Smooth muscle cell (in vitro differentiated cells): ENCODE results near the gene PTPRM. TPM values are rescaled to one million over a fixed set of nuclear protein-coding genes. Genes with fewer than 3 reads are reported as not detected.
A peak's percentile ranks its signal among the peaks of the same experiment; 100 is the strongest.

Experiments used
- DNase-seq: peaks from one replicate; lab custom pipeline; 2025; ENCODE audit not compliant: unreplicated experiment; lab: John Stamatoyannopoulos, UW
- H2AFZ ChIP-seq: fragments of 200-600 bp; sonication (generic); 2 replicates; pipeline ENCODE4 v1.6.0; 2016; ENCODE audit warnings: antibody characterized with exemption, low read depth, mild to moderate bottlenecking
- H3F3A ChIP-seq: fragments of 200-600 bp; sonication (generic); 2 replicates; pipeline ENCODE4 v1.6.0; 2017; ENCODE audit warnings: antibody characterized with exemption, low read depth
- H3K27ac ChIP-seq: fragments of 200-600 bp; sonication (generic); 2 replicates; pipeline ENCODE4 v1.5.1; 2016; ENCODE audit warnings: low read depth, mild to moderate bottlenecking
- H3K27me3 ChIP-seq: fragments of 200-600 bp; sonication (generic); 2 replicates; pipeline ENCODE4 v1.6.1; 2016; ENCODE audit warnings: low read depth, mild to moderate bottlenecking
- H3K36me3 ChIP-seq: fragments of 200-600 bp; sonication (generic); 2 replicates; pipeline ENCODE4 v1.5.1; 2016; ENCODE audit warnings: low read depth
- H3K4me1 ChIP-seq: fragments of 200-600 bp; sonication (generic); 2 replicates; pipeline ENCODE4 v1.5.1; 2016; ENCODE audit warnings: low read depth
- H3K4me2 ChIP-seq: fragments of 200-600 bp; sonication (generic); 2 replicates; pipeline ENCODE4 v1.6.0; 2016; ENCODE audit warnings: mild to moderate bottlenecking
- H3K4me3 ChIP-seq: fragments of 200-600 bp; sonication (generic); 2 replicates; pipeline ENCODE4 v1.5.1; 2016; ENCODE audit warnings: mild to moderate bottlenecking
- H3K79me2 ChIP-seq: fragments of 200-600 bp; sonication (generic); 2 replicates; pipeline ENCODE4 v1.6.0; 2016; ENCODE audit warnings: low read depth, mild to moderate bottlenecking
- H3K9ac ChIP-seq: fragments of 200-600 bp; sonication (generic); 2 replicates; pipeline ENCODE4 v1.6.0; 2016; ENCODE audit warnings: low read depth
- H3K9me3 ChIP-seq: fragments of 200-600 bp; sonication (generic); replicated peaks from 2 replicates; pipeline ENCODE4 v1.5.1; 2016; ENCODE audit warnings: low read depth
- H4K20me1 ChIP-seq: fragments of 200-600 bp; sonication (generic); 2 replicates; pipeline ENCODE4 v1.6.0; 2016; ENCODE audit warnings: low read depth
- WGBS: methylation state at CpG from one replicate; pipeline ENCODE4 v1.1.7; 2016; ENCODE audit warnings: low lambda C conversion rate; 5-methylcytosine and 5-hydroxymethylcytosine counted together
- polyA plus RNA-seq: library from polyadenylated mRNA; unstranded; fragments of >200 nt; fragmentation: Nextera tagmentation; extraction: Ambion mirVana; gene quantifications from 2 replicates; pipeline ENCODE4 v1.2.1, GENCODE V29; 2016
- total RNA-seq: library from RNA; depleted of rRNA; stranded (reverse); fragments of >200 nt; gene quantifications from 2 replicates; pipeline ENCODE4 v1.2.3, GENCODE V29; 2014
- TF ChIP-seq, protein P1 (sequence below): fragments of 200-600 bp; sonication (generic); IDR thresholded peaks from 2 replicates; pipeline ENCODE4 v1.5.1; 2017; ENCODE audit warnings: borderline replicate concordance, mild to moderate bottlenecking, antibody characterized with exemption; ENCODE audit not compliant: insufficient read depth, poor library complexity, severe bottlenecking

The PTPRM gene
- total and polyA plus RNA-seq, 2 experiments from 2014 or later, result 57.5 to 115 TPM

DNA sequence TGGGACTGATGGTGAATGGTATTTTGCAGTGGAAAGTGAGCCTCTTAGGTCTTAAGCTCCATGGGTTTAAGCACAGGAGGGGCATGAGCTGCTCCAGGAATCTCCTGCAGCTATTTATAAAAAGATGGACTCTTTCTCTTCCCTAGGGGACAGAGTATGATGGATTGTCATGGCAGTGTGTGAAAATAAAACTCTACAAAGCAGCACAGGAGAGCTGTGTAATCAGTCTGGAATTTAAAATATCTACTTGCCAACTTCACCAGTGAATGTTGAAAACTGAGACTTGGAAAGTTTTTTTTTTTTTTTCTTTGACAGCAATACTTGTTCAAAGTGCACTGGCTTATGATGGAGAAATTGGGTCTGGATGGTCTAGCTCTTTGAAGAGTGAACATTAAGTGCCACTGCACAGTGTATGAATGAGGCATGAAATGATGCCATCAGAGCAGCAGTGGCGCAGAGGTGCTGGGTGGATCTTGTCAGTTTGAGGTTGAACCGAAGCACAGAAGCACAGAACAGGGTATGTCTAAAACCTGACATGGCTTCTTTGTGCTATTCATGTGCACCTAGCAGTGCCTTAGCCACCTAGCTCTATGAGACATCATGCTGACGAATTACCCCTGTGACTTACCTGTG is 245.4 kb downstream of the PTPRM start:
- DNase-seq, result no peak
- no peaks in the 10 kb centered on the region for H3K4me1 ChIP-seq
- no peaks in the 10 kb centered on the region for H3K9me3 ChIP-seq
- H3K27me3 ChIP-seq, result no peaks in the 10 kb centered on the region
- WGBS, result 99% methylated on average over 3 of the region's 3 CpGs
- no peak overlapping the region for H3K4me3 ChIP-seq
- TF ChIP-seq, protein P1, sequence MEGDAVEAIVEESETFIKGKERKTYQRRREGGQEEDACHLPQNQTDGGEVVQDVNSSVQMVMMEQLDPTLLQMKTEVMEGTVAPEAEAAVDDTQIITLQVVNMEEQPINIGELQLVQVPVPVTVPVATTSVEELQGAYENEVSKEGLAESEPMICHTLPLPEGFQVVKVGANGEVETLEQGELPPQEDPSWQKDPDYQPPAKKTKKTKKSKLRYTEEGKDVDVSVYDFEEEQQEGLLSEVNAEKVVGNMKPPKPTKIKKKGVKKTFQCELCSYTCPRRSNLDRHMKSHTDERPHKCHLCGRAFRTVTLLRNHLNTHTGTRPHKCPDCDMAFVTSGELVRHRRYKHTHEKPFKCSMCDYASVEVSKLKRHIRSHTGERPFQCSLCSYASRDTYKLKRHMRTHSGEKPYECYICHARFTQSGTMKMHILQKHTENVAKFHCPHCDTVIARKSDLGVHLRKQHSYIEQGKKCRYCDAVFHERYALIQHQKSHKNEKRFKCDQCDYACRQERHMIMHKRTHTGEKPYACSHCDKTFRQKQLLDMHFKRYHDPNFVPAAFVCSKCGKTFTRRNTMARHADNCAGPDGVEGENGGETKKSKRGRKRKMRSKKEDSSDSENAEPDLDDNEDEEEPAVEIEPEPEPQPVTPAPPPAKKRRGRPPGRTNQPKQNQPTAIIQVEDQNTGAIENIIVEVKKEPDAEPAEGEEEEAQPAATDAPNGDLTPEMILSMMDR, result no peak
- peak overlapping the region; percentile 42 for H3K4me2 ChIP-seq
- no peak overlapping the region for H3K9ac ChIP-seq
- peaks cover 40% of the 10 kb centered on the region for H4K20me1 ChIP-seq
- no peaks in the 10 kb centered on the region for H3F3A ChIP-seq
- H3K79me2 ChIP-seq, result peaks cover 53% of the 10 kb centered on the region
- H3K36me3 ChIP-seq, result peaks cover 9% of the 10 kb centered on the region
- no peak overlapping the region for H2AFZ ChIP-seq
- peak overlapping the region; percentile 54 for H3K27ac ChIP-seq

DNA sequence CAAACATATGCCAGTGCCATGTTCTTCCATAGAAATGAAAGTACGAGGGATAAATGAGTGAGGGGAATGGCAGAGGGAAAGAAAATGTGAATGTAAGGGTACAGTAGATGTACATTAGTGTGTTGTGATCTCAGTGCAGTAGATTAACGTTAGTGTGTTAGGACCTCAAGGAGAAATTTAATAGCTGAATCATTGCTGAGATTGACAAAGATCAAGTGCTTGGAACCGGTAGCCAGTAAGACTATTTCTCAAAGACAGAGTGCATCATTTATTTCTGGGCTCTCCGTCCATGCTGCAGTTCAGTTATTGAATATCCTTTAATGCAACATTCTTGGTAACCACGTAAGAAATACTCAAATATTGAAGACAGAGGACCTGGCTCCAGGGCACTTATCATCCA is 246.0 kb downstream of the PTPRM start:
- TF ChIP-seq, protein P1, result no peak
- Histone ChIP-seq H4K20me1 (peaks cover 40% of the 10 kb centered on the region), H3K79me2 (peaks cover 53% of the 10 kb centered on the region), H3K4me3 (no peak overlapping the region), H3K4me2 (no peak overlapping the region), H2AFZ (no peak overlapping the region), H3K27me3 (no peaks in the 10 kb centered on the region), H3K9ac (no peak overlapping the region), H3K9me3 (no peaks in the 10 kb centered on the region), H3F3A (no peaks in the 10 kb centered on the region), H3K4me1 (no peaks in the 10 kb centered on the region), H3K27ac (no peak overlapping the region), H3K36me3 (peaks cover 9% of the 10 kb centered on the region)
- WGBS, result 97% methylated on average over 5 of the region's 5 CpGs
- DNase-seq, result no peak

DNA sequence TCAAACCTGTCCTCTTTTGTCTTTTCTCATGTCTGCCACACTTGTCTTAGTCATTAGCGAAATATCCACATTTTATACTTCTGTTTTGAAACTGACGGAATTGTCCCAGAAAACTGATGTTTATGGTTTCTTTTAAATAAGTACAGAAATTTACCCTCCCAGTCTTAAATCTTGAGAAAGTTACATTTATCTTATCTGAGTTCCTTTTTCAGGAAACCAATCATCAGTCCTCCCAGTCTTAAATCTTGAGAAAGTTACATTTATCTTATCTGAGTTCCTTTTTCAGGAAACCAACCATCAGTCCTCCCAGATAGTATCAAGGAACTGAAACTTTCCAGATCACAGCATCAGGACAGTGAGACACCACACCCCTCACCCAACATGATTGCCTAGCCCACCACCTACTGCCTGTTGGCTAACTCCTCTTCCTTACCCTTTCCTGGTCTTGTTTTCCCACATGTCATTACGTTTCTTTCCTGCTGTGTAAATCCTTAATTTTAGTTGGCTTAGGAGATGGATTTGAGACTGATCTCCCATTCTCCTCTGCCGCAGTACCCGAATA is 247.7 kb downstream of the PTPRM start:
- Histone ChIP-seq H3K4me1 (no peaks in the 10 kb centered on the region), H3K4me3 (no peak overlapping the region), H3F3A (no peaks in the 10 kb centered on the region), H3K27me3 (no peaks in the 10 kb centered on the region), H3K79me2 (peaks cover 45% of the 10 kb centered on the region), H2AFZ (no peak overlapping the region), H3K27ac (no peak overlapping the region), H4K20me1 (peaks cover 46% of the 10 kb centered on the region), H3K36me3 (peaks cover 9% of the 10 kb centered on the region), H3K4me2 (no peak overlapping the region), H3K9ac (no peak overlapping the region), H3K9me3 (no peaks in the 10 kb centered on the region)
- DNase-seq, result no peak
- TF ChIP-seq, protein P1, result no peak
- WGBS, result 80% methylated on average over 5 of the region's 5 CpGs

DNA sequence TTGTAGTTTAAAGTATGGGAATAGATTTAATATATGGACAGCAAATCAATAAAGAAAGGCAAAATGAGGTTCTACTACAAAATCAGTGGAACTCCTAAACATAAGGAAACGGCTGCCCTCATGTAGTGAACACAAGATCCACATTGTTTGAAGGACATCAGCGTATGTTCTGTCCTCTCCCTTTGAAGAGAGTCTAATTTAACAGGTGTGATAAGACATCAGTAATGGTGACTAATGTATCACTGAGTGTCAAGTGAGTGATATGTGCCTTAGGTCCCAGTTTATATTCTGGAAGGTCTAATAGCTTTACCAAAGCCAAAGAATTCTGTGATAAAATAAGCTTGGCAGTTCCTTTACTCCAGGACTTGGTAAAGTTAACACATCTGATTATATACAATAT is 248.7 kb downstream of the PTPRM start:
- no peaks in the 10 kb centered on the region for H3K9me3 ChIP-seq

More for the DNA sequence above, 248.7 kb downstream of the PTPRM start:
- no peak overlapping the region for H3K4me2 ChIP-seq
- no peak overlapping the region for H3K27ac ChIP-seq
- H3K27me3 ChIP-seq, result no peaks in the 10 kb centered on the region
- H3K36me3 ChIP-seq, result peaks cover 9% of the 10 kb centered on the region
- no peak overlapping the region for H3K9ac ChIP-seq
- H4K20me1 ChIP-seq, result peaks cover 38% of the 10 kb centered on the region
- WGBS, result 94% methylated on average over 2 of the region's 2 CpGs
- no peak for DNase-seq
- no peak overlapping the region for H2AFZ ChIP-seq
- TF ChIP-seq, protein P1, result no peak
- no peak overlapping the region for H3K4me3 ChIP-seq
- no peaks in the 10 kb centered on the region for H3F3A ChIP-seq
- no peaks in the 10 kb centered on the region for H3K4me1 ChIP-seq
- peaks cover 36% of the 10 kb centered on the region for H3K79me2 ChIP-seq
